PC-9 (cell line): ENCODE measurements around the gene ACAP3. TPM values are rescaled to one million over a fixed set of nuclear protein-coding genes. Genes with fewer than 3 reads are reported as not detected.
"Not testable (repeated sequence)": the region's sequence is repeated elsewhere in the genome, so short reads cannot be mapped to it uniquely, and the experiment has no call there.

Experiments used
- BruUV-seq: library from RNA; stranded (reverse); fragments of 400-500 nt; replicated peaks from 2 replicates; lab custom pipeline; 2021; lab: Mats Ljungman, UMichigan
- CTCF ChIA-PET: fragments of 300-600 bp; sonication (Branson Sonifier 250); formaldehyde crosslinking; loops from one replicate; lab custom pipeline; 2022; ENCODE audit warnings: antibody characterized with exemption; lab: Charles Lee
- POLR2A ChIA-PET: fragments of 300-600 bp; sonication (Branson Sonifier 250); formaldehyde crosslinking; loops from one replicate; lab custom pipeline; 2022; ENCODE audit warnings: antibody characterized with exemption; ENCODE audit not compliant: unreplicated experiment; lab: Charles Lee
- DNase-seq, 2 experiments: peaks; one replicate each; pipeline versions ENCODE4 v3.0.0 to v3.0.0-alpha.2; 2015 to 2022; ENCODE audit warnings: mixed read lengths in 1 of 2
- H2AFZ ChIP-seq: fragments of 200-600 bp; sonication (generic); 2 replicates; pipeline ENCODE4 v1.8.1; 2017; ENCODE audit warnings: antibody characterized with exemption
- H3F3A ChIP-seq: fragments of 200-600 bp; sonication (generic); 2 replicates; pipeline ENCODE4 v1.8.1; 2017; ENCODE audit warnings: antibody characterized with exemption, mild to moderate bottlenecking, low read depth; ENCODE audit not compliant: insufficient read depth
- H3K27ac ChIP-seq: fragments of 200-600 bp; sonication (generic); 2 replicates; pipeline ENCODE4 v1.6.1; 2016; ENCODE audit warnings: mixed run types
- H3K27me3 ChIP-seq: fragments of 200-600 bp; sonication (generic); 2 replicates; pipeline ENCODE4 v1.6.1; 2016; ENCODE audit warnings: low read depth, mixed run types; ENCODE audit not compliant: insufficient read depth
- H3K36me3 ChIP-seq: fragments of 200-600 bp; sonication (generic); 2 replicates; pipeline ENCODE4 v1.6.1; 2016; ENCODE audit warnings: low read depth, mixed run types
- H3K4me1 ChIP-seq: fragments of 200-600 bp; sonication (generic); replicated peaks from 2 replicates; pipeline ENCODE4 v1.6.1; 2016; ENCODE audit warnings: mixed run types; ENCODE audit not compliant: insufficient read depth
- H3K4me2 ChIP-seq: fragments of 200-600 bp; sonication (generic); 2 replicates; pipeline ENCODE4 v1.6.1; 2017; ENCODE audit warnings: mixed run types
- H3K4me3 ChIP-seq: fragments of 200-600 bp; sonication (generic); 2 replicates; pipeline ENCODE4 v1.6.1; 2016; ENCODE audit warnings: mixed run types
- H3K79me2 ChIP-seq: fragments of 200-600 bp; sonication (generic); 2 replicates; pipeline ENCODE4 v1.6.1; 2017; ENCODE audit warnings: low read depth, mixed run types
- H3K9me2 ChIP-seq: fragments of 200-600 bp; sonication (generic); 2 replicates; pipeline ENCODE4 v1.8.1; 2017; ENCODE audit warnings: mild to moderate bottlenecking; ENCODE audit not compliant: insufficient read depth
- H3K9me3 ChIP-seq: fragments of 200-600 bp; sonication (generic); 2 replicates; pipeline ENCODE4 v1.8.1; 2016; ENCODE audit warnings: low read depth; ENCODE audit not compliant: insufficient read depth
- H4K20me1 ChIP-seq: fragments of 200-600 bp; sonication (generic); 2 replicates; pipeline ENCODE4 v1.8.1; 2017; ENCODE audit not compliant: insufficient read depth
- EZH2 ChIP-seq: fragments of 200-600 bp; sonication (generic); IDR thresholded peaks from 2 replicates; pipeline ENCODE4 v1.8.0; 2017; ENCODE audit warnings: antibody characterized with exemption, low read depth
- intact Hi-C: fragments of 100-400 bp; cut with micrococcal nuclease; formaldehyde crosslinking; loops from one replicate; pipeline ENCODE4 v1.10.0; 2022; ENCODE audit not compliant: unreplicated experiment
- total RNA-seq: library from RNA; stranded (reverse); gene quantifications from 2 replicates; pipeline ENCODE4 v1.2.3, GENCODE V29; 2021
- TF ChIP-seq, protein P1 (sequence below): fragments of 200-600 bp; sonication (generic); conservative IDR thresholded peaks from 2 replicates; pipeline ENCODE4 v1.6.1; 2017; ENCODE audit warnings: mixed run types, antibody characterized with exemption, mild to moderate bottlenecking, moderate library complexity

The ACAP3 gene
- total RNA-seq, 1 experiment from 2014 or later = 54.8 TPM

DNA sequence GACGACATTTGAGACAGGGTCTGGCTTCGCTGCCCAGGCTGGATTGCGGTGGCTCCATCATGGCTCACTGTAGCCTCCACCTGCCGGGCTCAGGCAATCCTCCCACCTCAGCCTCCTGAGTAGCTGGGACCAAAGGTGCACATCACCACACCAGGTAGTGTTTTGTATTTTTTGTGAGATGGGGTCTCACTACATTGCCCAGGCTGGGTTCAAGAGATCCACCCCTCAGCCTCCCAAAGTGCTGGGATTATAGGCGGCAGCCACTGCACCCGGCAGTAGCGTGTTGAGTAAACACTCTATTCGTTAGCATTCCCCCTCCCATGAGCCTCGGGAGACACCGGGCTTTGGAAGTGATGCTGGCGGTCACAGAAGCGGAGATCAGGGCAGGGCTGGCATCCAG lies 54.4 kb downstream of the ACAP3 start:
- Histone ChIP-seq H4K20me1 (peaks cover 6% of the 10 kb centered on the region; the same call in 1 of the 2 replicates), H3K4me2 (no peak overlapping the region), H2AFZ (no peak overlapping the region), H3K4me1 (no peaks in the 10 kb centered on the region), H3F3A (peaks cover 16% of the 10 kb centered on the region), H3K27ac (no peak overlapping the region), H3K4me3 (no peak overlapping the region), H3K9me3 (no peaks in the 10 kb centered on the region), H3K79me2 (no peaks in the 10 kb centered on the region), H3K36me3 (no peaks in the 10 kb centered on the region), H3K27me3 (no peaks in the 10 kb centered on the region), H3K9me2 (no peaks in the 10 kb centered on the region)
- intact Hi-C loops = no loop called here
- no peak for TF ChIP-seq EZH2
- TF ChIP-seq, protein P1, sequence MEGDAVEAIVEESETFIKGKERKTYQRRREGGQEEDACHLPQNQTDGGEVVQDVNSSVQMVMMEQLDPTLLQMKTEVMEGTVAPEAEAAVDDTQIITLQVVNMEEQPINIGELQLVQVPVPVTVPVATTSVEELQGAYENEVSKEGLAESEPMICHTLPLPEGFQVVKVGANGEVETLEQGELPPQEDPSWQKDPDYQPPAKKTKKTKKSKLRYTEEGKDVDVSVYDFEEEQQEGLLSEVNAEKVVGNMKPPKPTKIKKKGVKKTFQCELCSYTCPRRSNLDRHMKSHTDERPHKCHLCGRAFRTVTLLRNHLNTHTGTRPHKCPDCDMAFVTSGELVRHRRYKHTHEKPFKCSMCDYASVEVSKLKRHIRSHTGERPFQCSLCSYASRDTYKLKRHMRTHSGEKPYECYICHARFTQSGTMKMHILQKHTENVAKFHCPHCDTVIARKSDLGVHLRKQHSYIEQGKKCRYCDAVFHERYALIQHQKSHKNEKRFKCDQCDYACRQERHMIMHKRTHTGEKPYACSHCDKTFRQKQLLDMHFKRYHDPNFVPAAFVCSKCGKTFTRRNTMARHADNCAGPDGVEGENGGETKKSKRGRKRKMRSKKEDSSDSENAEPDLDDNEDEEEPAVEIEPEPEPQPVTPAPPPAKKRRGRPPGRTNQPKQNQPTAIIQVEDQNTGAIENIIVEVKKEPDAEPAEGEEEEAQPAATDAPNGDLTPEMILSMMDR = no peak
- POLR2A ChIA-PET = no interaction called here
- no TSS peak for BruUV-seq
- CTCF ChIA-PET = no interaction called here
- DNase-seq = no peak

DNA sequence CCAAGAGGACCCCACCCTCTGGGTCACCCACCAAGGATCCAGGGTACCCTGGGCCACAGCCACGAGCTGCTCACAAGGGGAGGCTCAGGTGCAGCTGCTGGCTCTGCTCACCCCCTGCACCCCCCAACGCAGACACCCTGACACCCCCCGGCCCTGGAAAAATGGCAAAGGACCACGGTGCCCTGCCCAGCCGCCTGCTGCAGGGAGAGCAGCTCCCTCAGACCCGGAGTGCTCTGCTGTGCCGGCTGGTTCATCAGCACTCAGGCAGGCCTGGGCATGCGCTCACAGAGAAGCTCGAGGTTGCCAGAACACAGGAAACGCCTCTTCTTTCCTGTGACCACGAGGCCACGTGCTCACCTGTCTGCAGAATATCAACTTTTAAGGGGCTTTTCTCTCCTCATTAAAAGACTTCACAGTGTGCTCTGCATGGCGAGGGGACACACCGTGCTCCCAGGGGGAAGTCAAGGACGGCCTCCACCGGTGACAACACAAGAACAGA lies 56.9 kb downstream of the ACAP3 start:
- H3K79me2 ChIP-seq = no peaks in the 10 kb centered on the region
- no peak overlapping the region for H3K27ac ChIP-seq
- TF ChIP-seq EZH2 = no peak
- TF ChIP-seq, protein P1 = no peak
- BruUV-seq = no TSS peak
- no peak overlapping the region for H3K4me3 ChIP-seq
- H3K27me3 ChIP-seq = no peaks in the 10 kb centered on the region
- H3K9me3 ChIP-seq = no peaks in the 10 kb centered on the region
- no peak overlapping the region for H2AFZ ChIP-seq
- H3K4me1 ChIP-seq = no peaks in the 10 kb centered on the region
- H4K20me1 ChIP-seq = no peaks in the 10 kb centered on the region
- H3K4me2 ChIP-seq = no peak overlapping the region
- peaks cover 12% of the 10 kb centered on the region; the same call in 1 of the 2 replicates for H3F3A ChIP-seq
- intact Hi-C loops = no loop called here
- ChIA-PET POLR2A (no interaction called here), CTCF (no interaction called here)
- H3K9me2 ChIP-seq = no peaks in the 10 kb centered on the region
- no peak for DNase-seq
- H3K36me3 ChIP-seq = no peaks in the 10 kb centered on the region

DNA sequence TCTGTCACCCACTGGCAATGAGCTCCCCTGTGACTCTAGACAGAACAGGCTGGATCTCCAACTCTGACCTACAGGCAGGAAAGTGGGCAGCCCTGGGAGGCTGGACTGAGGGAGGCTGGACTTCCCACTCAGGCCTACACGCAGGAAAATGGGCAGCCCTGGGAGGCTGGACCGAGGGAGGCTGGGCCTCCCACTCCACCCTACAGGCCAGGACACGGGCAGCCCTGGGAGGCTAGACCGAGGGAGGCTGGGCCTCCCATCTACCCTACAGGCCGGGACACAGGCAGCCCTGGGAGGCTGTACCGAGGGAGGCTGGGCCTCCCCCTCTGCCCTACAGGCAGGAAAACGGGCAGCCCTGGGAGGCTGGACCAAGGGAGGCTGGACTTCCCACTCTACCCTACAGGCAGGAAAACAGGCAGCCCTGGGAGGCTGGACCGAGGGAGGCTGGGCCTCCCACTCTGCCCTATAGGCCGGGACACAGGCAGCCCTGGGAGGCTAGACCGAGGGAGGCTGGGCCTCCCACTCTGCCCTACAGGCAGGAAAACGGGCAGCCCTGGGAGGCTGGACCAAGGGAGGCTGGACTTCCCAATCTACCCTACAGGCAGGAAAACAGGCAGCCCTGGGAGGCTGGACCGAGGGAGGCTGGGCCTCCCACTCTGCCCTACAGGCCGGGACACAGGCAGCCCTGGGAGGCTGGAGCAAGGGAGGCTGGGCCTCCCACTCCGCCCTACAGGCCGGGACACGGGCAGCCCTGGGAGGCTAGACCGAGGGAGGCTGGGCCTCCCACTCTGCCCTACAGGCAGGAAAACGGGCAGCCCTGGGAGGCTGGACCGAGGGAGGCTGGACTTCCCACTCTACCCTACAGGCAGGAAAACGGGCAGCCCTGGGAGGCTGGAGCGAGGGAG lies 59.5 kb downstream of the ACAP3 start:
- intact Hi-C loops, H4K20me1 ChIP-seq, DNase-seq, H3K4me2 ChIP-seq, H3K27me3 ChIP-seq, H3K4me1 ChIP-seq, H3K4me3 ChIP-seq, H2AFZ ChIP-seq, H3K36me3 ChIP-seq, CTCF ChIA-PET, H3K27ac ChIP-seq, H3K79me2 ChIP-seq, H3K9me3 ChIP-seq, BruUV-seq, H3K9me2 ChIP-seq, POLR2A ChIA-PET: not testable (repeated sequence)
- H3F3A ChIP-seq = peaks cover 12% of the 10 kb centered on the region; the same call in 1 of the 2 replicates
